GM21717 (cell line): Measurements from ENCODE around the gene PPM1B.
"Not testable (repeated sequence)": the region's sequence is repeated elsewhere in the genome, so short reads cannot be mapped to it uniquely, and the experiment has no call there.

ENCODE experiments used
- ATAC-seq: cut with Tn5 transposase; IDR thresholded peaks from one replicate; pipeline ENCODE4 v1.9.1; 2021; ENCODE audit warnings: mild to moderate bottlenecking, moderate library complexity; ENCODE audit not compliant: unreplicated experiment

The PPM1B gene

DNA sequence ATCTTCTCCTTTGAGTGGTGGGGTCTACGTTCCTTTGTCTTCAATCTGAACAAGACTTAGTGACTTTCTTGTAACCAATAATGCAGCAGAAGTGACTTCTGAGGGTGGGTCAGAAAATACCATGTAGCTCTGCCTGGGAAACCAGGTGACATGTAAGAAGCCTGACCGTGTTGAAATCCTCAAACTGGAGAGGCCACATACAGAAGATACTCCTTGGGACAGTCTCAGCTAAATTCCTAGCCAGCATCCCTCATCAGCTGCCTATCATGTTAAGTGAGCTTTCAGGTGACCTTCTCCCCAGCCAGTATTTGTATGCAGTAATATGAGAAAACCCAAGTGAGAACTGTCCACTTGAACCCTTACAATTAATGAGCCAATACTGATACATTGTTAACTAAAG lies 27.0 kb downstream of the PPM1B start:
- no peak for ATAC-seq

DNA sequence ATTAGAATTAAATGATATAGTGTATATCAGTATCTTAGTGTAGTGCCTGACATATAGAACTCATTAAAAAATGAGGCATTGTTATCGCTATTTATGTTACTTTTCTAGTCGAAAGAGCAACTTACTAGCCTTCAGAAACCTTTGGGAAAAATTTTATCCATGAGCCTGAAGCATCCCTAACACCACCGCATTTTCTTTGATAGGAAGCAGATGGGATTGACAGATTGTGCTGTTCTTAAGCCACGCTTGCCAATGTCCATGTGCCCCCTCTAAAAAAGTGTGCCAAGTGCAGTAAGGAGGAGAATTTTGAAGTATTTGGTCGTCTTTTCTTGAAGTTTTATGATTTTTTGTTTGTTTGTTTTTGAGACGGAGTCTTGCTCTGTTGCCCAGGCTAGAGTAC lies 29.1 kb downstream of the PPM1B start:
- no peak for ATAC-seq

DNA sequence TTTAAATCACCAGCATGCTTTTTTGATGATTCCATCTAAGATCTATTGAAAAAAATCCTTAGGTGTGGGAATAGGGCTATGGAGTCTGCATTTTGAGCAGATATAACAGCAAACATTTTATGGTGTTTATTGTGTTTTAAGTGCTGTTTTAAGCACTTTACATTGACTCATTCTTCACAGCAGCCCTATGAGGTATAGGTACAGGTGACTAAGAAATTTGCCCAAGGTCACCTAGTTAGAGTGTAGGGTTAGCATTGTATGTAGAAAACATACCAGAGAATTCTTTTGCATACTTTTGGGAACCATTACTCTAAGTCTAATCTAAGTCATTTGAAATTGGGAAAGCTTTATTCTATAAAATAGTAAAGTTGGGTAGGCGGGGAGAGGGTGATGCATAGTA lies 31.3 kb downstream of the PPM1B start:
- no peak for ATAC-seq

DNA sequence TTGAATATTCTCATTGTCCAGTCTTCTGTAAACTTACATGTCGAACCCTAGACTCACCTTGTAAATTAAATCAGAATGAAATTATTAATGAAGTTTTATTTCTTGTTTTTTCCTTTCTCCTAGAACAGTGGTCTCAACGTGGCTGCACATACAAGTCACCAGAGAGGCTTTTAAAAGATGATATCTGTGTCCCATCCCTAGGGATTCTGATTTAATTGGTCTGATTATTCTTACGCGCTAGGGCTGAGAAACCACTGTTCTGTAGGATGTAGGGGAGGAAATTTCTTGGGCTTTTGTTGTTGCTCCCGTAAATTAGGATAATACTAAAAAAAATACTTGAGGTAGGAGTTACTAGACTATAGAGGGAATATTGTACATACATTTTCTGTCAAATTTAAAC lies 32.1 kb downstream of the PPM1B start:
- ATAC-seq: no peak

DNA sequence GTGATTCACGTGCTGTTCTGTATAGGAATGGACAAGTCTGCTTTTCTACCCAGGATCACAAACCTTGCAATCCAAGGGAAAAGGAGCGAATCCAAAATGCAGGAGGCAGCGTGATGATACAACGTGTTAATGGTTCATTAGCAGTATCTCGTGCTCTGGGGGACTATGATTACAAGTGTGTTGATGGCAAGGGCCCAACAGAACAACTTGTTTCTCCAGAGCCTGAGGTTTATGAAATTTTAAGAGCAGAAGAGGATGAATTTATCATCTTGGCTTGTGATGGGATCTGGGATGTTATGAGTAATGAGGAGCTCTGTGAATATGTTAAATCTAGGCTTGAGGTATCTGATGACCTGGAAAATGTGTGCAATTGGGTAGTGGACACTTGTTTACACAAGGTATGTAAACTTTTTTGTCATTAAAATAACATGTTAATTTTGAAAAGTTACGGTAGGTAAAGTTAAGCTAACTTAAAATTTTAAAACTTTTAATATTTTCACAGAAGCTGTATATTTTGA lies 33.0 kb downstream of the PPM1B start:
- no peak for ATAC-seq

DNA sequence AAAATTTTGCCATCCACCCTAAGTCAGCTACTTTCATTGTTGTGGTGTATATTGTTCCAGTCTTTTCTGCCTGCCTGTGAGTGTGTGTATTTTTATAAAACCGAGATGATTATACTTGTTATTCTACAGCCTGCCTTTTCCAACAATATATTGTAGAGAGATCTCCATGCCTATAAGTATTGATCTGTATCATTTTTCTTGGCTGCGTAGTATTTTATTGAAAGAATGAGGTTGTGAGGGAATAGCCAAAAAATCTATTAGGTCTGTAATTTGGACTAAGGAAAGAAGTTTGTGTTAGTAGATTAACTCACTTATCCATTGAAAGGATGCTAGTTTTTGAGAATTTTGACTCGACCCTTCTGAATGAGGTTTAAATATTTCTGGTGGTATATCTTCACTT lies 34.9 kb downstream of the PPM1B start:
- no peak for ATAC-seq

DNA sequence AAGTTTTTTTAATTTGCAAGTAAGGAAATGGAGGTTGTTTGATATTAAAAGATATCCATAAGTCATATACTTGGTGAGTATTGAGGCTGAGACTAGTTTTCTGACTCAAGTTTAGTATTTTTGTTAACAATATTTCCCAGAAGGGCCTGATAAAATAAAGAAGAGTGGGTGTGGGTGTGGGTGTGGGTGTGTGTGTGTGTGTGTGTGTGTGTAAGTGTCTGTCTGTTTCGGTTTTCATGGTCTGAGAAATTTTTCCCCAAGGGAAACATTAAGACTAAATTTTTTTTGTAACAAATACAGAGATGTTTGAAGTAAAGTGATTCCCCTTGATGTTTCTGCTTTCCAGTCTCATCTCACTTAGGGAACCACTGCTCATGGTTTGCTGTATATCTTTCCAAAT lies 36.5 kb downstream of the PPM1B start:
- no peak for ATAC-seq

DNA sequence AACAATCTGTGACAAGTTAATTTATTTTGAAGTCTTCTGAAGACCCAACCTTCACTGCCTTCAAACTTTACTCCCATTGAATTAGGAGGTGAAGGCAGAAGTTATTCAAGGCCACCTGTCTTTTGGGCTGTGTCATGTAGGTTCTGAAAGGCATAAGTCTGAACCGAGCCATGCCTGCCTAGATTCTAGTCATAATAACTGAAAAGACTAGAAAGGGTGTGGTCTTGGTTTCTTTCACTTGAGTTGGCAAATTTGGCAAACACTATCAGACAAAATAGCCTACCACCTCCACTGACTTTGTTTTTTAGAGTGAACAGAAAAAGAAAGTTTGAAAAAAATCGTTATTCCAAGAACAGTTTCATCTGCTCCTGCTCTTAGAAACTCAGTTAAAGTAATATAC lies 38.4 kb downstream of the PPM1B start:
- ATAC-seq: no peak

DNA sequence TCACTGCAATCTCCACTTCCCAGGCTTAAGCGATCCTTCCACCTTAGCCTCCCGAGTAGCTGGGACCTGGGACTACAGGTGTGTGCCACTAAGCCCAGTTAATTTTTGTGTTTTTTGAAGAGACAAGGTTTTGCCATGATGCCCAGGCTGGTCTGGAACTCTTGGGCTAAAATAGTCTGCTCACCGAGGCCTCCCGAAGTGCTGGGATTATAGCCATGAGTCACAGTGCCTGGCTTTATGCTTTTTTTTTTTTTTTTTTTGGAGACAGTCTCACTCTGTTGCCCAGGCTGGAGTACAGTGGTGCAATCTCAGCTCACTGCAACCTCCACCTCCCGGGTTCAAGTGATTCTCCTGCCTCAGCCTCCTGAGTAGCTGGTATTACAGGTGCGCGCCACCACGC lies 39.0 kb downstream of the PPM1B start:
- not testable (repeated sequence) for ATAC-seq

DNA sequence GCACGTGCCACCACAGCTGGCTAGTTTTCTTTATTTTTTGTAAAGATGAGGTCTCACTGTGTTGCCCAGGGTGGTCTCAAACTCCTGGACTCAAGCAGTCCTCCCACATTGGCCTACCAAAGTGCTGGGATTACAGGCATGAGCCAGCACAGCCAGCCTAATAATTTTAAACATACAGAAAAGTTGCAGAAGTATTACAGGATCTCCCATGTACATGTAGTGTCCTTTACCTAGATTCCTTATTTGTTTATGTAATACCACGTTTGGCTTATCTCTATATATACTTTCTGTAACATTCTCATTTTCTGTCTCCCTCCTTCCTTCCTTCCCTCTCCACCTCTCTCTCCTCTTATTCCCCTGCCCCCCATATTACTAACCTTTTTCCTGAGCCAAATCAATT lies 41.7 kb downstream of the PPM1B start:
- ATAC-seq: no peak

DNA sequence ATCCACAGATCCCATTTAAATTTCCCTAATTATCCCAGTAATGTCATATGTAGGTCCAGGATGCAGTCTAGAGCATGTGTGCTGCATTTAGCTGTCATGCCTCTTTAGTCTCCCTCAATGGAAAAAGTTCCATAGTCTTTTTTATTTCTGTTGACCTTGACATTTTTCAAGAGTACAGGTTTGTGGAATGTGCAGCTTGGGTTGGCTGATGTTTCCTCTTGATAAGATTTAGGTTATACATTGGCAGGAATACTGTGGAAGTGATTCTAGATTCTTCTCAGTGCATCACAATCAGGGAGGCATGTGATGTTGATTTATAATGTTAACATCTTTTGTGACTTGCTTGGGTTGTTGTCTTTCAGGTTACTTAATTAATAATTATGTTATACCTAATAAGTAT lies 42.5 kb downstream of the PPM1B start:
- ATAC-seq: no peak

DNA sequence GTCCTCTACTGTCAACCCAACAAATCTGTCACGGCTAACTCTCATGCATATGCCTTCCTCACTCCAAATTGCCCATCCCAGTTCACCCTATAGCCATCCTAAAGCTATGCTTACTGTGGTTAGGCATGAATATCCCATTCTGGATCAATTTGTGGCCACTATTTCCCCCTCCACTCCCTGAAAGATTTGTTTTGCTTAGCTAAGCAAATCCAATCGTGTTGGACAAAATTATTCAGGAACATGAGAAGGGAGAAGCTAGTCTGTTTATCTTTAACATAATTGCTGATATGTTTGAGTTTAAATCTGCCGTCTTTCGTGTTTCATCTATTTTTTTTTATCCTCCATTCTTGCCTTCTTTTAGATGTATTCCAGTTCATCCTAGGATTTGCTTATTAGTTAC lies 43.6 kb downstream of the PPM1B start:
- no peak for ATAC-seq

DNA sequence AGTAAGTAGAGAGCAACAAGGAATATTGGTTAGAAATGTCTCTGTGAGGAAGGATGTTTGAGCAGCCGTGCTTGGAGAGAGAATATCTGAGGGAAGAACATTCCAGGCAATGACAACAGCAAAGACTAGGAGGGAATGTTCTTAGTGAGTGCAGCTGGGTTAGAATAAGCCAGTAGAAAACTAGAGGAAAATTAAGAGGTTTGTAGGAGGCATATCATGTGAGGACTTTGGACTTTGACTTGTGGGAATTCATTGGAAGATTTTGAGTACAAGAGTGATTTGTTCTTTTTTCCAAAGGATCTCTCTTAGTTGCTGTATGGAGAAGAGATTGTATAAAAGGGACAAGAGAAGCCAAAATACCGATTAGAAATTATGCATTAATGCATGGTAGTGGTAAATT lies 47.2 kb downstream of the PPM1B start:
- no peak for ATAC-seq

DNA sequence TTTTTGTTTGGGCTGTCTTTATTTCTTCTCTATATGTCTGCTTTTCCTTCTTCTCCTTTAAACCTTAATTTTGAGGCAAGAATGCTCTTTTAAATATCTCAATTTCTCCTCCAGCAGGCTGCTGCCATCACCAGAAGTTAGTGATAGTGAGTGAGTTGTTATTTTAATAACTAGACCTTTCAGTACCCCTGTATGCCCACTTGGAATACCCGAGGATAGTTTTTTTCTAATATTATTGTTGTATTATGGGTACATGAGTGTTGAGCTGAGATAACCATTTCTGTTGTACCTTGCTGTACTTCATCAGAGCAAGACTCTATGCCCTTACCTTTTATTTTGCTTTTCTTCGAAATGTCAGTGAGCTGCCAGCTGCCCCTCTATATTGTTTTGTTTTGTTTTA lies 50.1 kb downstream of the PPM1B start:
- ATAC-seq: no peak

DNA sequence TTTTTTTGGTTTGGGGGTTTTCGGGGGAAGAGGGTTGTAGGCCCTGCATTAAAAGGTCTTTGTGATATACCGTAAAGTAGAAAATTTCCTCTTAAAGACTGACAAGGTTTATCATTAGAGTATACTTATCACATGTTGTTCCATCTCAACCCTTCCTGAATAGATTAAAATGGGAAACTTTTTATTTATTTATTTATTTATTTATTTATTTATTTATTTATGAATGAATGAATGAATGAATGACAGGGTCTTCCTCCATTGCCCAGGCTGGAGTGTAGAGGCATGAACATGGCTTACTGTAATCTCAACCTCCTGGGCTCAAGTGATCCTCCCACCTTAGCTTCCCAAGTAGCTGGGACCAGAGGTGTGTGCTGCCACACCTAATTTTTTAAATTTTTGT lies 58.1 kb downstream of the PPM1B start:
- ATAC-seq: no peak

DNA sequence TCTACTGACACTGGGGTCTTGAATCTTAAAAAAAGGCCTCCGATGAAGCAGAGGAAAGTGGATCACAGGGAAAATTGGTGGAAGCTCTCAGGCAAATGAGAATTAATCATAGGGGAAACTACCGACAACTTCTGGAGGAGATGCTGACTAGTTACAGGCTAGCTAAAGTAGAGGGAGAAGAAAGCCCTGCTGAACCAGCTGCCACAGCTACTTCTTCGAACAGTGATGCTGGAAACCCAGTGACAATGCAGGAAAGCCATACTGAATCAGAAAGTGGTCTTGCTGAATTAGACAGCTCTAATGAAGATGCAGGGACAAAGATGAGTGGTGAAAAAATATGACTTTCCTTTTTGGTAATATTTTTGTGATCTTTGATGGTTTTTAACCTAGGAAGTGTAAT lies 61.7 kb downstream of the PPM1B start:
- ATAC-seq: no peak

DNA sequence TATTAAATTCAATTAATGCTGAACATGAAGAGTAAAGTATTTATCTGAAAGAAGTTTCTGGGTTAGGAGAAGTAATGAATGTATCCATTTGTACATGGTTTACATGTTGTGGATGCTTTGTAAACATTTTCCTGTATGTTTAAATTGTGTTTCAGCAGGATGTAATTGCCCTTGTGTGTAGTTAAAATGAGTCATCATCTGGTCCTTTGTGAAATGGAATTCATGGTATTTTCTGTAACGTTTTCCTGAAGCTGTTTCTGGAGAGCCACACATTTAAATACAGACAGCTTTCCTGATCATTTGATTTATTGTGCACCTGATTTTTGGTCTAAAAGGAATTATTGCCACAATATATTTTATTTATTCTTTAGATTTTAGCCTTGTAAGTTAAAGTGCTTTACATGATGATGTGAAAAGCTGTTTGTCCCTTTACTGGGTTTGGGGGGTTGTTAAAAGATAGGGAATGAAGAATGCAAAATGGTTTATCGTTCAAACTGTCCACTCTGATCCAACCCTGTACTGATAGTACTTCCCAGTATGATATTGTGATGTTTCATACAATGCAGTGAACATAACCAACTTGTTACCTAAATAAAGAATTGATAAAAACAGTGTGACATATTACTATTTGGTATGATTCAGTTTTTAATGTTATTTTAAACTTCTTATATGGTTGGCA lies 64.9 kb downstream of the PPM1B start:
- no peak for ATAC-seq

DNA sequence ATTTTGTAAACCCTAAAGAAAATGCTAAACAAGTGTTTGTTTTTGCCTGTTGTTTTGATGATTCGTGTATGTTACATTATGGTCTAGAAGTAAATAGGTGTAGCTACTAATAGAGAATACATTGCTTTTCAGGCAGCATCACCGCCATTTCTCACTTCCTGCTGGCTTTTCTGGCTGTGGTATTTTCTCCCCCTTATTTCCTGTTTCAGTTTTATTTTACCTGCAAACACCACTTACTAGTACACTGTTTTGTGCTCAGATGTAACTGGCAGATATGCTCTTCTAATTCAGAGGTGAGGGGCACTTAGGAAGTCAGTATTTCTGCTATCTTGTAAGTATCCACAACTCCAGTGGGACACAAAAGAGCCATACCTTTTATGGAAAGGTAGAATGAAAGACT lies 68.5 kb downstream of the PPM1B start:
- ATAC-seq: peak; percentile 51

DNA sequence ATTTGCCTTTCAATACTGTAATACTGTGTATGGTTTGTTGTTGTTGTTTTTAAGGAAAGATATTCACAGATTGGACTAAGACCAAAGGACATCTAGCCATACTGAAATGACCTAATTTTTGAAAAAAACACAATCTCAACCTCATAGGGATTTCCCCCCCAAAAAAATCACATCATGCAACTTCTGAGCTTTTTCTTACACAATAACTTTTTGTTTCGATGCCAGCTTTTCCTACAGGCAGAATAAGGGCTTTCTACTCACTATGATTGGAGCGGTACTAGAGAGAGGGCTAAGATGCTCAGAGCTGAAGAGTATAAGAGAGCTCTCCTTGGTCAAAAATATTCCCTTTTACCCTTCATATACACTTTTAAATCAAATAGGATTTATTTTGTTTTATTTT lies 74.2 kb downstream of the PPM1B start:
- no peak for ATAC-seq

DNA sequence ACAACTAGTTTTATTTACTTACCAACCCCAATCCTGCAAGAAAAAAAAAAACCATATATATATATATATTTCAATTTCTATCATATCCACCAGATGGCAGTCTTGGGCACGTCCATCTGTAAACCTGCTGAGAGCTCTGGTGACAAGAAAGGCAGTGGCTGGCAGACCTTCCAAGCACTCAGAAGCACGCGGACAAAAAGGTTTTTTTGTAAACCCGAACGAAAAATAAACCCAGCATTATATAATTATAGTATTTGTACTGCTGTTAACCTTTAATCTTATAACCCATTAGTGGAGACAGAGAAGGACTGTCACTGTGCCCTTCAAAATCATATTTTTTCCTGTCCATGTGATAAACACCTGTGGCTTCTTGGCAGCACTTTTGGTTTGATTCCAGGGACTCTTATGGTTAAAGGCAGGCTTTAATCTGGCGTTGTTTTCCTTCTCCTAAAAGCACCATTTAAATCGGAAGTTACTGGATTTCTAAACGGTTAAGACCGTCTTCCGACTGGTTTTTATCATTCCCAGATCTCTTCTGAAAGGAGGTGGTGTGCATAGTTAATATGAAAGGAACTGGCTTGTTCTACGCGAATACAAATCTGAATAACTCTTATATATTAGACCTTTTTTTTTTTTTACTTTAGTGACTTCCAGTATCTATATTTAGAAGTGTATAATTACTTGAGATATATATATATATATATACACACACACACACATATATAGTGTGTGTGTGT lies 75.6 kb downstream of the PPM1B start:
- ATAC-seq: no peak

DNA sequence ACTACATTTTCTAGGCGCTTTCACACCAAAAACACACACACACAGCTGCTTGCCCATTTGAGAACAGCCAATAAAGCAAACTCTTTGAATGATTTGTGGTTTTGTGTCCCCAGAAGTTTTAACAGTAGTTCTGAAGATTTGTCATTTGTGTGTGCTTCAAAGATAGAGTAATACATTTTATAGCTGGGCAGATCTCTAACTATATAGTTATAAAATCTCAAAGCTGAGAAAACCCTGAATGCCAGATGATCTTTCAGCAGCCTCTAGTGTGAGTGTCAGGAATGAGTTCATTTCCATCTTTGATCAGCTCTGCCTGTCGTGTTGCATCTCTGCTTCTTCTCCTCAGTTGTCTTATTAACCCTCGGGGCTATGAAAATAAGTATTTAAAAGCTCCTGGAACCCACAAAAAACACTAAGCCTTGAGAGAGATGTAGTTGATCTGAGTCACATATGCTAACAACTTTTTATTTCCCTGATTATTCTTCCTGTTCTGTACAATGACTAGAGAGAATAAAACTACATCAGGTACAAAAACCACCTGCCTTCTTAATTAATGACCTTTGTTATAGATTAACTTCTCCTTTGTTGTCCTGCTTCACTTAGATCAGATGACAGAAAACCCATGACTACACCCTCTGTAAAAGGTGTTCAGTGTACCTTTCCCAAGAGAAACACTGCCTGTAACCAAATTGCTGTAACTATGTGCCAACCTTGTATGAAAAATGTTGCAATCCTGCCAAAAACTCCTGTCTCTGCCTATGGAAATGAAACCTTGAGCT lies 76.6 kb downstream of the PPM1B start:
- no peak for ATAC-seq

DNA sequence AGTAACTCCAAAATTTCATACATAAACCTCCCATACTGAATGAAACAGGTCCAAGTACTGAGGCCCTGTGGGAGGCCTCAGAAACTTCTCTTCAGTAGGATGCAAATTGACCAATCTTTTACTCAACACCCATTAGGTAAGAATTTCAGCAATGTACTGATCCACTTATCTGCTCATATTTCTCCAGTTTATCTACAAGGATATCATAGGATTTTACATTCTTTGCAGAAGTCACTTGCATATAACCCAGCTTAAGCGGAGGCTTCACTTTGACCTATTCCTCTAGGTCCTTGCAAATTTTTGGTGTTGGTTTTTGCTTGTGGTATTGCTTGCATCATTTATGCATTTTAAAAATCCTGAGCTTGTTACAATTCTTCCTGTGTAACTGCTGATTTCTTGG lies 77.8 kb downstream of the PPM1B start:
- ATAC-seq: no peak
